K562 (cell line): ENCODE results near the gene CCDC97. TPM values are rescaled to one million over a fixed set of nuclear protein-coding genes. Genes with fewer than 3 reads are reported as not detected.
A peak's percentile ranks its signal among the peaks of the same experiment; 100 is the strongest.

Experiments
- ATAC-seq: fragments of 200-7000 bp; cut with Tn5 transposase; 3 replicates; pipeline ENCODE4 v1.9.1; 2020; ENCODE audit warnings: moderate library complexity
- BruUV-seq: library from RNA; stranded (reverse); fragments of 400-500 nt; replicated peaks from 2 replicates; lab custom pipeline; 2021; lab: Mats Ljungman, UMichigan
- CTCF ChIA-PET: fragments of 300-600 bp; formaldehyde crosslinking; extraction: SDS; loops from one replicate; lab custom pipeline; 2021; ENCODE audit warnings: low intra/inter-chr PET ratio; lab: Yijun Ruan, JAX
- POLR2A ChIA-PET: fragments of 300-600, 350-650 bp; sonication (Branson Sonifier 250); formaldehyde crosslinking; extraction: SDS; loops from one replicate; lab custom pipeline; 2021; ENCODE audit warnings: antibody characterized with exemption, inconsistent platforms; lab: Yijun Ruan, JAX
- DNase-seq, 4 experiments: peaks; one replicate each; pipeline versions ENCODE4 v3.0.0 to v3.0.0-alpha.2; 2011 to 2018; ENCODE audit warnings: low spot score in 3 of 4, mixed read lengths in 3 of 4; ENCODE audit errors: extremely low read depth in 1 of 4
- FAIRE-seq: peaks from 2 replicates; lab custom pipeline; 2011; peaks lifted over from hg19 to GRCh38; lab: Jason Lieb, UNC
- H2AFZ ChIP-seq: 2 replicates; pipeline ENCODE4 v1.6.0; 2011; ENCODE audit warnings: low read depth, low read length, control low read depth, inconsistent platforms
- H3K27ac ChIP-seq: fragments of 200-600 bp; 3 replicates; pipeline ENCODE4 v1.8.0; 2011; ENCODE audit warnings: low read depth, mild to moderate bottlenecking, control low read depth, inconsistent platforms, low read length, moderate library complexity, mixed read lengths; ENCODE audit errors: extremely low read depth
- H3K27me3 ChIP-seq, 2 experiments: fragments of 300-600 bp in 1 of 2; 2 replicates in 1 of 2; 3 replicates in 1 of 2; pipeline versions ENCODE4 v1.6.0 to v1.8.0; 2011; ENCODE audit warnings: inconsistent platforms in 2 of 2, low read length in 2 of 2, mild to moderate bottlenecking in 1 of 2, mixed read lengths in 1 of 2, moderate library complexity in 1 of 2; ENCODE audit not compliant: control insufficient read depth in 2 of 2, insufficient read depth in 2 of 2
- H3K36me3 ChIP-seq: fragments of 300-600 bp; 3 replicates; pipeline ENCODE4 v1.8.0; 2011; ENCODE audit warnings: mild to moderate bottlenecking, low read length, inconsistent platforms; ENCODE audit not compliant: control insufficient read depth, insufficient read depth
- H3K4me1 ChIP-seq, 2 experiments: fragments of 200-600 bp in 1 of 2; replicated peaks in 1 of 2; 2 replicates in 1 of 2; 3 replicates in 1 of 2; pipeline versions ENCODE4 v1.5.1 to v1.8.0; 2011; ENCODE audit warnings: inconsistent platforms in 2 of 2, low read length in 2 of 2, mild to moderate bottlenecking in 1 of 2, mixed read lengths in 1 of 2, moderate library complexity in 1 of 2; ENCODE audit not compliant: control insufficient read depth in 2 of 2, insufficient read depth in 2 of 2
- H3K4me2 ChIP-seq: 2 replicates; pipeline ENCODE4 v1.6.1; 2011; ENCODE audit warnings: low read length, control low read depth, inconsistent platforms, mixed read lengths; ENCODE audit not compliant: insufficient read depth
- H3K4me3 ChIP-seq: fragments of 200-600 bp; sonication (generic), shearing (Covaris generic); 2 replicates; pipeline ENCODE4 v1.5.1; 2016; ENCODE audit warnings: control low read depth, inconsistent platforms
- H3K79me2 ChIP-seq: fragments of 200-600 bp; 3 replicates; pipeline ENCODE4 v1.8.0; 2011; ENCODE audit warnings: low read length, inconsistent platforms; ENCODE audit not compliant: control insufficient read depth, insufficient read depth
- H3K9ac ChIP-seq, 2 experiments: 2 replicates each; pipeline versions ENCODE4 v1.6.0 to v1.6.1; 2011; ENCODE audit warnings: low read depth in 2 of 2, low read length in 2 of 2, control low read depth in 1 of 2, inconsistent platforms in 1 of 2, mild to moderate bottlenecking in 1 of 2, mixed read lengths in 1 of 2; ENCODE audit not compliant: insufficient read depth in 1 of 2
- H3K9me1 ChIP-seq: one replicate; pipeline ENCODE4 v1.6.0; 2011; ENCODE audit warnings: inconsistent platforms, mild to moderate bottlenecking, low read length, moderate library complexity; ENCODE audit not compliant: control insufficient read depth, insufficient read depth
- H3K9me3 ChIP-seq: replicated peaks from 2 replicates; pipeline ENCODE4 v1.5.1; 2011; ENCODE audit warnings: low read depth, low read length, inconsistent platforms; ENCODE audit not compliant: control insufficient read depth, insufficient read depth
- H4K20me1 ChIP-seq: replicated peaks from 2 replicates; pipeline ENCODE4 v1.6.1; 2011; ENCODE audit warnings: low read length, inconsistent platforms, mixed read lengths; ENCODE audit not compliant: control insufficient read depth, insufficient read depth
- FIP1L1 ChIP-seq: fragments of 200-400 bp; formaldehyde crosslinking; IDR thresholded peaks from 2 replicates; pipeline ENCODE4 v1.6.1; 2018; ENCODE audit warnings: mild to moderate bottlenecking, low read depth, low read length; ENCODE audit not compliant: poor library complexity, severe bottlenecking
- PML ChIP-seq: IDR thresholded peaks from 2 replicates; pipeline ENCODE4 v1.6.1; 2012; ENCODE audit warnings: low read length, inconsistent platforms
- ZBED1 ChIP-seq: IDR thresholded peaks from 2 replicates; pipeline ENCODE4 v1.6.1; 2014
- WGBS: fragments of 100-300 bp; shearing (Covaris generic); methylation state at CpG from one replicate; pipeline ENCODE4 v1.1.6; 2016; ENCODE audit warnings: low coverage, mixed read lengths; ENCODE audit not compliant: insufficient coverage; ENCODE audit errors: missing lambda C conversion rate; 5-methylcytosine and 5-hydroxymethylcytosine counted together
- in situ Hi-C: fragments of 300-500 bp; cut with MboI; formaldehyde crosslinking; loops from 4 replicates; pipeline ENCODE4 v1.15.0; 2018; ENCODE audit warnings: inconsistent platforms, mixed read lengths
- intact Hi-C: fragments of 100-400 bp; cut with micrococcal nuclease; formaldehyde crosslinking; loops from 2 replicates; pipeline ENCODE4 v1.14.2; 2022
- polyA plus RNA-seq, 8 experiments: library from polyadenylated mRNA; depleted of rRNA in 4 of 8; stranded (reverse) in 5 of 8; unstranded in 3 of 8; fragments of >200 nt; fragmentation: Nextera tagmentation in 2 of 8; fragmentation: Illumina TruSeq in 1 of 8; extraction: Ambion mirVana in 2 of 8; extraction: Trizol in 1 of 8; gene quantifications; 2 replicates each; pipeline versions ENCODE4 v1.2.1 to v1.2.3, GENCODE V29; 2011 to 2014; ENCODE audit warnings: inconsistent platforms in 1 of 8, missing spikeins in 1 of 8
- total RNA-seq, 7 experiments: library from RNA; depleted of rRNA in 6 of 7; stranded (reverse); fragments of >200 nt in 6 of 7; fragmentation: Illumina TruSeq in 2 of 7; extraction: Trizol in 2 of 7; gene quantifications; 2 replicates each; pipeline versions ENCODE4 v1.2.1 to v1.2.3, GENCODE V29; 2011 to 2021; ENCODE audit warnings: low replicate concordance in 1 of 7
- TF ChIP-seq, protein P1 (sequence below): sonication (generic); formaldehyde crosslinking; IDR thresholded peaks from 2 replicates; pipeline ENCODE4 v1.8.1; 2023; ENCODE audit warnings: mild to moderate bottlenecking, missing genetic modification reagents, moderate library complexity
- TF ChIP-seq, protein P2 (sequence below): sonication (generic); formaldehyde crosslinking; IDR thresholded peaks from 2 replicates; pipeline ENCODE4 v1.5.0; 2020; ENCODE audit warnings: missing genetic modification reagents
- TF ChIP-seq, protein P3 (sequence below): fragments of 250-450 bp; sonication (Bioruptor Pico); IDR thresholded peaks from 2 replicates; pipeline ENCODE4 v1.8.0; 2021; ENCODE audit warnings: borderline replicate concordance, mild to moderate bottlenecking, moderate library complexity; ENCODE audit not compliant: poor library complexity, severe bottlenecking
- TF ChIP-seq, protein P4 (sequence below), 3 experiments: fragments of 200-800 bp in 1 of 3; sonication (Bioruptor generic) in 1 of 3; sonication (generic) in 1 of 3; formaldehyde crosslinking in 1 of 3; IDR thresholded peaks; 2 replicates each; pipeline versions ENCODE4 v1.6.1 to v1.8.0; 2016 to 2022; ENCODE audit warnings: mild to moderate bottlenecking in 2 of 3, missing compliant biosample characterization in 2 of 3, missing genetic modification characterization in 2 of 3, missing genetic modification reagents in 1 of 3
- TF ChIP-seq, protein P5 (sequence below): fragments of 250-450 bp; sonication (Bioruptor Pico); IDR thresholded peaks from 2 replicates; pipeline ENCODE4 v1.8.0; 2022; ENCODE audit warnings: moderate library complexity, mild to moderate bottlenecking, inconsistent platforms

The CCDC97 gene
- total and polyA plus RNA-seq, 9 of the 15 experiments (the other 6 are each of a cell fraction or from before 2014, with no cell fraction given): 0.60 to 16.5 (median 7.0) TPM

DNA sequence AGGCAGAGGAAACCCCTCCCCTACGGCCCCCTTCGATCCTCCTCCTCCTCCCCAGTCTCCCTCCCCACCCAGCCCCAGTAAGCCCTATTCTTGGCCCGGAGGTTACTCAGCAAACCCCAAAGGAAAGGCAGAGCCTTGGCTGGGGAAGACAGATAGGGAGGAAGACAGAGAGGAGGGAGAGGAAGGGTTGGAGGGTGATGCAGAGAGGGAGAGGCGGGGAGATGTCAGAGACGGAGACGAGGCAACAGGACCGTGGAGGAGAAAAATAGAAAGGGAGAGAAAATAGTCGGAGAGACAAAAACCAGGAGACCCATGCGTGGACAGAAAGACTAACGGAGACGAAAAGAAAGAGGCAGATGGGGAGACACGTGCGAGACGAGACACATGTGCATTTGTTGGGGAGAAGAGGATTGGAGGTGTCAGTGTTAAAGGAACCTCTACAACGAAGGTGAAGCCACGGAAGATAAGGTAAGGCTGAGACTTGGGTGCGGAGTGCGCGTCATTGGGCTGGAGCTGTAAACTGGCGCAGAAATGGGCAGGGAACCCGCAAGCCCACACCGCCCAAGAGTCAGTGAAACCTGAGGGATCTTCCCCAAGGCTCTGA is 40.9 kb downstream of the CCDC97 start (continued):
- TF ChIP-seq, protein P1, sequence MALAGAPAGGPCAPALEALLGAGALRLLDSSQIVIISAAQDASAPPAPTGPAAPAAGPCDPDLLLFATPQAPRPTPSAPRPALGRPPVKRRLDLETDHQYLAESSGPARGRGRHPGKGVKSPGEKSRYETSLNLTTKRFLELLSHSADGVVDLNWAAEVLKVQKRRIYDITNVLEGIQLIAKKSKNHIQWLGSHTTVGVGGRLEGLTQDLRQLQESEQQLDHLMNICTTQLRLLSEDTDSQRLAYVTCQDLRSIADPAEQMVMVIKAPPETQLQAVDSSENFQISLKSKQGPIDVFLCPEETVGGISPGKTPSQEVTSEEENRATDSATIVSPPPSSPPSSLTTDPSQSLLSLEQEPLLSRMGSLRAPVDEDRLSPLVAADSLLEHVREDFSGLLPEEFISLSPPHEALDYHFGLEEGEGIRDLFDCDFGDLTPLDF: 0 out of 2 replicates have a peak, but pooled peaks have one; percentile 72
- TF ChIP-seq, all 486 proteins: peak for 94

DNA sequence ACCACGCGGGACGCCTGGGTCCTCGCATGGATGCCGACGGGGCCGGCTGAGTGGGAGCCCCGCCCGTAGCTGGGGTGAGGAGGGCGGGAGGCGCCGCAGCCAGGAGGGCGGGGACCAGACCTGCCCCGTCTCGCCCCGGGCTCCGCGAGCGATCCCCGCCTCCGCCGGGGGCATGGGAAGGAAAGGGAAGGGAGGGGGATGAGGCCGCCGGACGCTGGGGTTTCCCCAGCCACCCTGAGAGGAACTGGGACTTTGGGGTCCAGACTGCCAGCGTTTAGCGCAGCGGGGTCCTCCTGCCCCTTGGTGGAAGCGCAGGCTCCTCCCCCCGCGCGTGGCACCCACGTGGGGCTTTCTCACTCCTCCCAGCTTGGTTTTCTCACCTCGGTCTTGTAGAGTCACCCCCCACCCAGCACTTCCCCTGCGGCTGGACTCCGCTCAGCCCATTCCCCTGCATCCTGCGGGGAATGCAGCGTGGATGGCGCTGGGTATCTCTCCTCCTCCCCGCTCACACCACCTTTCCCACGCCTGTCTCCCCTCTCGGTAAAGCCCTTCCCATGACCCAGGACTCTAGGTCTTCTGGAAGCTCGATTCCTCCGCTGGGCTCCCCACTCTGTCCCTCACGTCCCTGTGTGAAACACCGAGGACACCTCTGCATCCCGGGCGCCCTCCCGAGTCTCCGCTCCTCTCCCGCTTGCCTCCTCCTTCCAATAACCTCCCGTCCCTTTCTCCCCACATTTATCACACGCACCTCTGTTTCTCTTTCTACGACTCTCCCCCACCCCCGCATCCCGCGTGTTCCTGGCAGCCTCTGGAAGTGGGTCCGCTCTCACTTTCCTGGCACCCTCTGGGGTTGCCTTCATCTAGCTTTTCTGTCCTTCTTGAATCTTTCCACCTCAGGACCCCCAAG is 41.6 kb downstream of the CCDC97 start:
- ChIA-PET CTCF (no interaction called here), POLR2A (interaction anchor here (0.6 to 3.1 kb wide), 12 partner anchors 9 to 155 kb away, joined by 3 to 20 read pairs (median 4); partner anchors contain the start of gene B9D2)
- no peak for FAIRE-seq
- peak overlapping the region; percentile 68; the same call in 1 of the 2 replicates for H2AFZ ChIP-seq
- no TSS peak for BruUV-seq
- peak overlapping the region; percentile 98 for H3K4me3 ChIP-seq
- H4K20me1 ChIP-seq: peaks cover 17% of the 10 kb centered on the region
- peaks cover 43% of the 10 kb centered on the region for H3K36me3 ChIP-seq
- peak overlapping the region; percentile 100 for H3K4me2 ChIP-seq
- peak; percentile 83 to 89 (median 84) for DNase-seq
- H3K9me1 ChIP-seq: no peaks in the 10 kb centered on the region
- H3K79me2 ChIP-seq: peaks cover 71% of the 10 kb centered on the region
- intact Hi-C loops: loop anchor here (1.0 to 5.0 kb wide), 3 partner anchors 28 to 89 kb away; partner anchors contain the start of gene HNRNPUL1
- peaks cover 11 to 44% of the 10 kb centered on the region in 2 experiments for H3K4me1 ChIP-seq
- peak overlapping the region; percentile 85 to 99 for H3K9ac ChIP-seq
- in situ Hi-C loops: no loop called here
- ATAC-seq: peak; percentile 76
- no peaks in the 10 kb centered on the region for H3K9me3 ChIP-seq
- H3K27me3 ChIP-seq: no peaks in the 10 kb centered on the region
- peak overlapping the region; percentile 93 for H3K27ac ChIP-seq
- 0% methylated on average over 31 of the region's 58 CpGs for WGBS
- TF ChIP-seq, protein P1: peak; percentile 2; the same call in 1 of the 2 replicates
- peak; percentile 29 for TF ChIP-seq FIP1L1
- TF ChIP-seq, protein P2, sequence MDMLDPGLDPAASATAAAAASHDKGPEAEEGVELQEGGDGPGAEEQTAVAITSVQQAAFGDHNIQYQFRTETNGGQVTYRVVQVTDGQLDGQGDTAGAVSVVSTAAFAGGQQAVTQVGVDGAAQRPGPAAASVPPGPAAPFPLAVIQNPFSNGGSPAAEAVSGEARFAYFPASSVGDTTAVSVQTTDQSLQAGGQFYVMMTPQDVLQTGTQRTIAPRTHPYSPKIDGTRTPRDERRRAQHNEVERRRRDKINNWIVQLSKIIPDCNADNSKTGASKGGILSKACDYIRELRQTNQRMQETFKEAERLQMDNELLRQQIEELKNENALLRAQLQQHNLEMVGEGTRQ (CRISPR knock-in tag): peak; percentile 46; the same call in 1 of the 2 replicates
- no peak for TF ChIP-seq ZBED1
- TF ChIP-seq PML: no peak
- TF ChIP-seq, protein P3, sequence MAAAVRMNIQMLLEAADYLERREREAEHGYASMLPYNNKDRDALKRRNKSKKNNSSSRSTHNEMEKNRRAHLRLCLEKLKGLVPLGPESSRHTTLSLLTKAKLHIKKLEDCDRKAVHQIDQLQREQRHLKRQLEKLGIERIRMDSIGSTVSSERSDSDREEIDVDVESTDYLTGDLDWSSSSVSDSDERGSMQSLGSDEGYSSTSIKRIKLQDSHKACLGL: peak; percentile 41
- TF ChIP-seq, protein P4, sequence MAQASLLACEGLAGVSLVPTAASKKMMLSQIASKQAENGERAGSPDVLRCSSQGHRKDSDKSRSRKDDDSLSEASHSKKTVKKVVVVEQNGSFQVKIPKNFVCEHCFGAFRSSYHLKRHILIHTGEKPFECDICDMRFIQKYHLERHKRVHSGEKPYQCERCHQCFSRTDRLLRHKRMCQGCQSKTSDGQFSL (CRISPR knock-in tag; IDR thresholded peaks at IDR 0.05): peak; percentile 79; the same call in 1 of the 2 replicates
- TF ChIP-seq, protein P4 (tag; IDR thresholded peaks at IDR 0.05): peak in 1 of 2 experiments; percentile 58; a peak in 1 of 4 replicates
- TF ChIP-seq, protein P5, sequence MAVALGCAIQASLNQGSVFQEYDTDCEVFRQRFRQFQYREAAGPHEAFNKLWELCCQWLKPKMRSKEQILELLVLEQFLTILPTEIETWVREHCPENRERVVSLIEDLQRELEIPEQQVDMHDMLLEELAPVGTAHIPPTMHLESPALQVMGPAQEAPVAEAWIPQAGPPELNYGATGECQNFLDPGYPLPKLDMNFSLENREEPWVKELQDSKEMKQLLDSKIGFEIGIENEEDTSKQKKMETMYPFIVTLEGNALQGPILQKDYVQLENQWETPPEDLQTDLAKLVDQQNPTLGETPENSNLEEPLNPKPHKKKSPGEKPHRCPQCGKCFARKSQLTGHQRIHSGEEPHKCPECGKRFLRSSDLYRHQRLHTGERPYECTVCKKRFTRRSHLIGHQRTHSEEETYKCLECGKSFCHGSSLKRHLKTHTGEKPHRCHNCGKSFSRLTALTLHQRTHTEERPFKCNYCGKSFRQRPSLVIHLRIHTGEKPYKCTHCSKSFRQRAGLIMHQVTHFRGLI (CRISPR knock-in tag): no peak
